ENCODE results near the gene MRPS7.

The MRPS7 gene

DNA sequence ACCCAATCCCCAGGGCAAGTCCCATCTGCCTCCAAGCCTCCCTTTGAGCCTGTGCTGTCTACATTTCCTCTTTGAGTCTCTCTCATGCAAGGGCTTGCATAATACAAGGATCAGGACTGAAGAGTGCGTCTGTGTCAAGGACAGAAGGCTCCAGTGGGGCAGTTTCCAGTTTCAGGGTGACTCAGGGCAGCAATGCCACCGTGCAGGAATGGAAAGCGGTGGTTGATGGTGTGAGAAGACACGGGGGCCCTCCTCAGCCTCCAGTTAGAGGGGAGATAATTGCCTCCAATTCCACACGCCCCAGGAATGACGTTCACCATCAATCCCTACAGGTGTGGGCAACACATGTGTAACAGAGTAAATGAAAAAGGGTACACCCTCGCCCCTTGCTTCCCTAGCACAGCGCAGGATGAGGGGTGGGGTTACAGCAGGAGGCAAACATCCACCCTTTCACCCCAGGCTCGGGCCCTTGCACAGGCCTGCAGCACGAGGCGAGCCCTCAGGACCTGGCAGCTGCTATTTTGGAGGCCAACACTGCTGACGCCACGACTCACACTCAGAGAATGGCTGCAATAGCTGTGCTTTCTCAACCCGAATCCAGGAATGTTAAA lies 52.4 kb downstream of the MRPS7 start:
- no peak for DNase-seq

DNA sequence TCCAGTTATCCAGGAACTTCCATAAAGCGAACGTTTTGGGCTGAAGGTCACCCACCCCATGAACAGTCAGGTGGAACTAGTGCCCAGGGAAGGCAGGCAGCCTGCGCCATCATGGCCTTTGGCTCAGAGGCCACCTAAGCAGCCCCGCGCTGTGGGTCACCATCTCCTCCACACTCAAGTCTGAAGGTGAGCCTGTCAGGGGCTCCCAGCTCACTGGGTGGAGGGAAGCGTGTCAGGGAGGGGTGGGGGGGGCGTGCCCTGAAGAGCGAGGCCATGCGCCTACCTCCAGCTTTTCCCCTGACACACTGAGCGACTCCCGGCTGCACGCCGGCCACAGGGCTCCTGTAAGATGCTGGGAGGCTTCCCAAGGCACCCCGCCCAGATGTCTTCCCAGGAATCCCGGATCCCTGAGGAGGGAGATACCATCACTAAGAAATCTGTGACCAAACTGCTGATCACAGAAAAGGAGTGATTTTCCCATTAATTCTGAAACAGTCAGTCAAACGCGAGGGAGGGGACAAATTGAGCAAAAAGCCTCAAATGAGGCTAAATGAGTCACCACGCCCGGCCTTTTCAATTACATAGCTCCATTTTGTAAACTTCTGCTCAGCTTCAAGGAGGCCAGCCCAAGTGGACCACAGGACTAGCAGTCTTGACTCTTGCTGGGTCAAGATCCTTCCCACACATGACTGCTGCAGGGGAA lies 54.0 kb downstream of the MRPS7 start:
- DNase-seq: no peak

Measured in central memory CD4-positive, alpha-beta T cell (primary cell).